ENCODE results near the gene KRTAP4-4.
"Not testable (repeated sequence)": the region's sequence is repeated elsewhere in the genome, so short reads cannot be mapped to it uniquely, and the experiment has no call there.

Gene KRTAP4-4

GRCh38 chr17:41147531-41148204 lies 12.9 kb downstream of the KRTAP4-4 start:
- no peak for DNase-seq

- no peak for DNase-seq
Measured at GRCh38 chr17:41145261-41145660, 15.3 kb downstream of the KRTAP4-4 start.

GRCh38 chr17:41144846-41145245 lies 15.7 kb downstream of the KRTAP4-4 start:
- DNase-seq: no peak

- DNase-seq: no peak
Measured at GRCh38 chr17:41141361-41141760, 19.2 kb downstream of the KRTAP4-4 start.

- DNase-seq: no peak
Measured at GRCh38 chr17:41140360-41141131, 20.0 kb downstream of the KRTAP4-4 start, which contains the start of gene KRTAP4-6. Gene KRTAP4-6 (minus strand): TSS chr17:41140544. CDS start chr17:41140487, 57 bp downstream.

- DNase-seq: not testable (repeated sequence)
Measured at GRCh38 chr17:41139865-41140264, 20.7 kb downstream of the KRTAP4-4 start.

GRCh38 chr17:41133880-41134735 lies 26.4 kb downstream of the KRTAP4-4 start:
- DNase-seq: no peak

- DNase-seq: no peak
Measured at GRCh38 chr17:41131979-41132378, 28.6 kb downstream of the KRTAP4-4 start.

GRCh38 chr17:41127371-41127770 lies 33.2 kb downstream of the KRTAP4-4 start:
- DNase-seq: no peak

- no peak for DNase-seq
Measured at GRCh38 chr17:41126412-41126811, 34.1 kb downstream of the KRTAP4-4 start.

- DNase-seq: no peak
Measured at GRCh38 chr17:41125064-41125463, 35.5 kb downstream of the KRTAP4-4 start.

GRCh38 chr17:41123991-41124371 lies 36.6 kb downstream of the KRTAP4-4 start, which contains the start of gene KRTAP4-12:
Gene KRTAP4-12 (minus strand): TSS chr17:41124182. CDS start chr17:41124122, 60 bp downstream.
- not testable (repeated sequence) for DNase-seq

- DNase-seq: not testable (repeated sequence)
Measured at GRCh38 chr17:41123292-41123990, 37.1 kb downstream of the KRTAP4-4 start.

GRCh38 chr17:41121742-41122141 lies 38.8 kb downstream of the KRTAP4-4 start:
- DNase-seq: no peak

- not testable (repeated sequence) for DNase-seq
Measured at GRCh38 chr17:41119696-41120690, 40.6 kb downstream of the KRTAP4-4 start.

- no peak for DNase-seq
Measured at GRCh38 chr17:41118721-41119120, 41.8 kb downstream of the KRTAP4-4 start.

- not testable (repeated sequence) for DNase-seq
Measured at GRCh38 chr17:41117846-41118386, 42.6 kb downstream of the KRTAP4-4 start, which contains the start of gene KRTAP4-11. Gene KRTAP4-11 (minus strand): TSS chr17:41118373. CDS start chr17:41118315, 58 bp downstream.

GRCh38 chr17:41116297-41116696 lies 44.3 kb downstream of the KRTAP4-4 start:
- DNase-seq: no peak

GRCh38 chr17:41111151-41111885 lies 49.2 kb downstream of the KRTAP4-4 start:
- no peak for DNase-seq
